GM12874 (cell line): ENCODE data around the gene ADAT3.

Experiments used
- TF ChIP-seq, protein P1 (sequence below): IDR thresholded peaks from 2 replicates; pipeline ENCODE4 v1.5.1; 2011; ENCODE audit warnings: low read depth, mild to moderate bottlenecking, control low read depth, low read length, moderate library complexity; ENCODE audit not compliant: insufficient read depth

Gene ADAT3

DNA sequence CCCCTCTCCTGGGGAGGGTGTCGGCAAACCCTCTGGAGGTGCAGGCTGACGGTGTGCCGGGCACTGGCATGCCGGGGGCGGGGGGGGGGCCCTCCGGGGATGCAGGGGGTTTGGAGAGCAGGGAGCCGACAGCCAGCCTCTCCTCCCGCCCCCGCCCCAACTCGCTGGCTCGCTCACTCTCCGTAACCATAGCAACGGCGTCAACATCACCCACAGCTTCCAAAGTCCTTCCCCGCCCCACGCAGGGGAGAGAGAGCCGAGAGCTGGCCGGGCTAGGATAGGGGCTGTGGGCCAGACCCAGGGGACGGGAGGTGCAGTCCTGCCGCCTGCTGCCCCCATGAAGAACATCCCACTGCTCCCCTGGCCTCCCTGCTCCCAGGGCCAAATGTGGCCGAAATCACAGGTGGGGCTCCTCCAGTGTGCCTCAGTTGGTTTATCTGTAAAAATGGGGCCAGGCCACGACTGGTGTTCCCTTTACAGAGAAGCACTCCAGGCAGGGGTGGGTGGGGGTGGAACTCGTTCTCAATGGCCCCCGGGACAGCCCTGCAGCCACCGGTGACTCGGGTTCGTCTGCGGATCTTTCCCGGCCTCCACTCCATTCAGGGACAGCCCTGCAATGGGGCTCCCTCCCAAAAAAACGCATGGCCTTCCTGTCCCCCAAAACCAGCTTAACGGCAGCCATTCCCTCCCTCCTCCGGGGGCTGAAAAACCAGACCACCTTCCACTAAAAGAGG, 45.0 kb upstream of the ADAT3 start:
- TF ChIP-seq, protein P1, sequence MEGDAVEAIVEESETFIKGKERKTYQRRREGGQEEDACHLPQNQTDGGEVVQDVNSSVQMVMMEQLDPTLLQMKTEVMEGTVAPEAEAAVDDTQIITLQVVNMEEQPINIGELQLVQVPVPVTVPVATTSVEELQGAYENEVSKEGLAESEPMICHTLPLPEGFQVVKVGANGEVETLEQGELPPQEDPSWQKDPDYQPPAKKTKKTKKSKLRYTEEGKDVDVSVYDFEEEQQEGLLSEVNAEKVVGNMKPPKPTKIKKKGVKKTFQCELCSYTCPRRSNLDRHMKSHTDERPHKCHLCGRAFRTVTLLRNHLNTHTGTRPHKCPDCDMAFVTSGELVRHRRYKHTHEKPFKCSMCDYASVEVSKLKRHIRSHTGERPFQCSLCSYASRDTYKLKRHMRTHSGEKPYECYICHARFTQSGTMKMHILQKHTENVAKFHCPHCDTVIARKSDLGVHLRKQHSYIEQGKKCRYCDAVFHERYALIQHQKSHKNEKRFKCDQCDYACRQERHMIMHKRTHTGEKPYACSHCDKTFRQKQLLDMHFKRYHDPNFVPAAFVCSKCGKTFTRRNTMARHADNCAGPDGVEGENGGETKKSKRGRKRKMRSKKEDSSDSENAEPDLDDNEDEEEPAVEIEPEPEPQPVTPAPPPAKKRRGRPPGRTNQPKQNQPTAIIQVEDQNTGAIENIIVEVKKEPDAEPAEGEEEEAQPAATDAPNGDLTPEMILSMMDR = no peak

DNA sequence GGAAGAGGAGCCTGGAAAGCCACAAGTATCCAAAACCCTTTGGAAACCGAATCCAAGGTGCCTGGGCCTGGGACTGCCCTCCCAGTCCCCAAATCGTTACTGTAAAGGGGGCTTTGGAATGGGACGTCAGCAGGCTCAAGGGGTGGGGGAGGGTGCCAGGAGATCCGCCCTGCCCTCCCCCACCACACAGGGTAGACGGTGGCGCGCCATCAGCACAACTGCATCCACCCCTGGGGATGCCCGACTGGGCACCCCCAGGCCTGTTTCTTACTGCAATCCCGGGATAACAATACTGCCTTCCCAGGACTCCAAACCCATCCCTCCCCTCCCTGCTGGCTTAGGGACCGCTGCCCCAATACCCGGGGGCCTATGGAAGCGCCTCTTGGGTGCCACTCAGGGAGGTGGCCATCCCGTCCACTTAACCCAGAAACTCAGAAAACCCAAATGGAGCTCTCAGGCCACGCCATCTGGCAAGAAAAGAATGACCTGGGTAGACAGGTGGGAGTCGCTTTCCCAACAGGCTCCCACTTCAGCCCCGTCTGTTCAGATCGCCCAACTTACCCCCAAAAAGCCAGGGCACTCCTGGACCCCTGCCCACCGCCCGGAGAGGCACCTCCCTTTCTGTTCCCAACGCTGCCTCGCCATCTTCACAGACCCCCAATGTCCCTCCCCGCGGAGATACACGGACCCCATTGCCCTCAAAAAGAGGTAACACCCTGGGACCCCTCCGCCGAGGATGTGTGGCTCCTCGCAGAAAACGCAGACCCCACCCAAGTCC, 44.2 kb upstream of the ADAT3 start:
- TF ChIP-seq, protein P1 = no peak

DNA sequence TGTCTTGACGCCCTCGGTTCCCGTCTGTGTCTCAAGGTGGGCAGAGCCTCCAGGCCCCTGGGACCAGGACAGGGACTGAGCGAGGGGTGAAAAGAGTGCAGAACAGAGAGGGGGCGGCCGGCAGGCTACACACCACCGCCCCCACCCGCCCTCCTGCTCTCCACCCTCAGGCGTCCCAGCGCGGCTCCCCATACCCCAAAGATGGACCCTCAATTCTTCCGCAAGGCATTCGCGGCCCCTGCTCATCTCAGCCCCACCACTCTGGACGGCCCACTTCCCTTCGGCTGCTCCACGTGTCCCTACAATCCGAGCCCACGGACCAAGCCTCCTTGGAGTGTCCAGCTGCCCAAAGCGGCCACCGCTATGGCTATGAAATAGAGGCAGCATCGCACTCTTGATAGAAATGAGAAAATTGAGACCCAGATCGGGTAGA, 43.6 kb upstream of the ADAT3 start:
- TF ChIP-seq, protein P1 = no peak

DNA sequence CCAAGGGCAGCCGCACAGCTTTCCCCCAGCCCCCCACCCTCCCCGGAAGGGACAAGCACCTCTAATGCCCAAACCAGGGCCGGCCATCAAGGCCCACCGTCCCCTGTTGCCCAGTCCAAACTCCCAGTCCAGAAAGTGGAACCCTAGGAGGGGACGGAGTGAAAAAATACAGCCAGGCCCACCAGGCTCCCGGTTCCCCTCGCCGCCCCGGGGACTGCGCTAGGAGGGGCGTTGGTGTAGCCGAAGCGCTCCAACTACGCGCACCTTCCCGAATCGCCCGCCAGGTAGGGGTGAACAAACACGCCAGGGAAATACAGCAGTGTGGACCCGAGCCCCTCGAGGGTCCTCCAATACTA, 43.2 kb upstream of the ADAT3 start:
- TF ChIP-seq, protein P1 = no peak

DNA sequence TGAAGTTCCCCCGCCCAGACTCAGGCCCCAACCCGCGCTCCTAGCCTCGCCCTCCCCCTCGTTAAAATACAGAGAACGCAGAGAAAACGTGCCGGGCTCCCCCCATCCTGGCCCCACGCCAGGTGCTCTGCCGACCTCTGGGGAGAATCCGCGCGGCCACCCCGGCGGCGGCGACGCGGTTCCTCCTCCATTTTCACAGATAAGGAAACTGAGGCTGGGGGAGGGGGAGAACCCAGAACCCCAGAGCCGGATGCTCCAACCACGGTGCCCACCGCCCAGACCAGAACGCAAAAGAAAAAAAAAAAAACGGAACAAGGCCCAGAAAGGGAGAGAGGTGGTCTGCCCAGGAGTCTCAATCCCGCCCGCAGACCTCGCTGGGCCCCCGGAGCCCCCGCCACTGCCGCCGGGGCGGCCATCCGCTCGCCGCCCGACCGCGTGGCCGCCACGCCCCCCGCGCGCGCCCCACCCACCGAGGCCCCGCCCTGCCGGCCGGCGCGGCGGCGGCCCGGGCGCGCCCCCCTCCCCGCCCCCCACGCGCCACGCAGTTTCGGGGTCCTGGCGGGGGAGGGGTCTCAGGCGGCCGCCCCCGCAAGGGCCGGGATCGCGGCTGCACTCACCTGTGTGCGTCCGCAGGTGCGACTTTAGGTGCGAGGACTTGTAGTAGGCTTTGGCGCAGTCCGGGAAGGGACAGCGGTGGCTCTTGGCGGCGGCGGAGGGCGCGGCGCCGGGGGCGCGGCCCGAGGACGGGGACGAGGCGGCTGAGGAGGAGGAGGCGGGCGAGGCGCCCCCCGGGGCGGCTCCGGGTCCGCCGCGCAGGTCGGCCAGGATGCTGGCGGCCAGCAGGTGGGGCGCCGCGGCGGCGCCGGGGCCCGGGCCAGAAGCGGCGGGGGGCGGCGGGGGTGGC, 42.5 kb upstream of the ADAT3 start:
- TF ChIP-seq, protein P1 = no peak

DNA sequence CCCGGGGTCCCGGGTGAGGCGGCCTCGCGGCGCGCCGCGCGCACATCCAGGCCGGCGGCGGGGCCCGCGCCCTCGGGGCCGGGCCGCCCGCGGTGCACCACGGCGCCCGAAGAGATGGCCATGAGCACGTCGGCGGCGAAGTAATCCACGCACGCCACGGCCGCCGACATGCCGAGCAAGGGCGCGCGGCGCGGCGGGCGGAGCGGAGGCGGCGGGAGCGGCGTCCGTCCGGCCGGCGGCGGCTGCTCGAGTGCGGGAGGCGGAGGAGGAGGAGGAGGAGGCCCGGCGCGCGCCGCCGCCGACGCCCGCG, 41.9 kb upstream of the ADAT3 start, which contains the start of gene KLF16:
Gene KLF16, minus strand, starts transcription at position 252 of the 310 bp plus-strand sequence. Its CDS starts 82 bp downstream, at position 170.
- TF ChIP-seq, protein P1 = no peak
